Keratinocyte (primary cell): Measurements from ENCODE around the gene EPHA6. TPM values are rescaled to one million over a fixed set of nuclear protein-coding genes. Genes with fewer than 3 reads are reported as not detected.

Experiments used
- DNase-seq: peaks from one replicate; pipeline ENCODE4 v3.0.0-alpha.2; 2011; ENCODE audit warnings: low read depth, missing footprints, low spot score
- FAIRE-seq: peaks from 2 replicates; lab custom pipeline; 2011; peaks lifted over from hg19 to GRCh38; lab: Jason Lieb, UNC
- H2AFZ ChIP-seq: 2 replicates; pipeline ENCODE4 v1.6.0; 2012; ENCODE audit warnings: low read length, control low read depth, inconsistent platforms; ENCODE audit not compliant: control insufficient read depth
- H3K27ac ChIP-seq: 2 replicates; pipeline ENCODE4 v1.5.1; 2011; ENCODE audit warnings: low read length; ENCODE audit not compliant: control insufficient read depth, insufficient read depth
- H3K27me3 ChIP-seq: 3 replicates; pipeline ENCODE4 v1.6.0; 2011; ENCODE audit warnings: low read length; ENCODE audit not compliant: control insufficient read depth, insufficient read depth; ENCODE audit errors: extremely low read depth
- H3K36me3 ChIP-seq, 2 experiments: 2 replicates in 1 of 2; 3 replicates in 1 of 2; pipeline ENCODE4 v1.5.1; 2011; ENCODE audit warnings: low read length in 2 of 2, mild to moderate bottlenecking in 1 of 2; ENCODE audit not compliant: control insufficient read depth in 2 of 2, insufficient read depth in 2 of 2; ENCODE audit errors: extremely low read depth in 1 of 2
- H3K4me1 ChIP-seq: 3 replicates; pipeline ENCODE4 v1.5.1; 2011; ENCODE audit warnings: low read length; ENCODE audit not compliant: control insufficient read depth, insufficient read depth; ENCODE audit errors: extremely low read depth
- H3K4me2 ChIP-seq: 3 replicates; pipeline ENCODE4 v1.6.0; 2011; ENCODE audit warnings: low read depth, low read length; ENCODE audit not compliant: control insufficient read depth, insufficient read depth; ENCODE audit errors: extremely low read depth
- H3K4me3 ChIP-seq, 3 experiments: fragments of 200-600 bp in 1 of 3; sonication (generic) in 1 of 3; 2 replicates in 2 of 3; 3 replicates in 1 of 3; pipeline ENCODE4 v1.5.1; 2011 to 2016; ENCODE audit warnings: low read length in 3 of 3, mild to moderate bottlenecking in 3 of 3, control low read depth in 2 of 3, inconsistent platforms in 1 of 3, low read depth in 1 of 3, mixed read lengths in 1 of 3, mixed run types in 1 of 3, moderate library complexity in 1 of 3; ENCODE audit not compliant: control insufficient read depth in 2 of 3, insufficient read depth in 2 of 3; ENCODE audit errors: extremely low read depth in 1 of 3
- H3K79me2 ChIP-seq: 2 replicates; pipeline ENCODE4 v1.6.0; 2012; ENCODE audit warnings: low read length; ENCODE audit not compliant: control insufficient read depth, insufficient read depth
- H3K9ac ChIP-seq: 3 replicates; pipeline ENCODE4 v1.6.0; 2011; ENCODE audit warnings: low read length; ENCODE audit not compliant: control insufficient read depth, insufficient read depth; ENCODE audit errors: extremely low read depth
- H3K9me1 ChIP-seq: 3 replicates; pipeline ENCODE4 v1.6.0; 2011; ENCODE audit warnings: low read length; ENCODE audit not compliant: control insufficient read depth, insufficient read depth; ENCODE audit errors: extremely low read depth
- H3K9me3 ChIP-seq: 2 replicates; pipeline ENCODE4 v1.5.1; 2012; ENCODE audit warnings: low read depth, low read length; ENCODE audit not compliant: control insufficient read depth
- H4K20me1 ChIP-seq: 3 replicates; pipeline ENCODE4 v1.6.0; 2011; ENCODE audit warnings: low read length; ENCODE audit not compliant: control insufficient read depth, insufficient read depth; ENCODE audit errors: extremely low read depth
- EZH2 ChIP-seq: IDR thresholded peaks from one replicate; pipeline ENCODE4 v1.6.1; 2012; ENCODE audit warnings: inconsistent platforms, mild to moderate bottlenecking, low read length, moderate library complexity
- dilution Hi-C: fragments of 300-500 bp; cut with MboI; formaldehyde crosslinking; loops from one replicate; pipeline ENCODE4 v1.7.0; 2020; ENCODE audit warnings: low sequenced_read_pairs; ENCODE audit not compliant: extremely low pct_ligation_motif_present
- polyA plus RNA-seq, 5 experiments: library from polyadenylated mRNA; depleted of rRNA in 3 of 5; stranded (reverse) in 3 of 5; stranded (forward) in 1 of 5; unstranded in 1 of 5; fragments of >200 nt; gene quantifications; 1 replicate in 1 of 5; 2 replicates in 3 of 5; 3 replicates in 1 of 5; pipeline versions ENCODE4 v1.2.1 to v1.2.3, GENCODE V29; 2011 to 2012; ENCODE audit warnings: missing spikeins in 2 of 5, low read depth in 1 of 5, low replicate concordance in 1 of 5
- TF ChIP-seq, protein P1 (sequence below), 3 experiments: IDR thresholded peaks in 1 of 3; conservative IDR thresholded peaks in 1 of 3; optimal IDR thresholded peaks in 1 of 3; 2 replicates in 2 of 3; 3 replicates in 1 of 3; pipeline versions ENCODE3 to v1.5.1; 2011; ENCODE audit warnings: low read length in 3 of 3, mild to moderate bottlenecking in 3 of 3, moderate library complexity in 2 of 3, control low read depth in 1 of 3, inconsistent platforms in 1 of 3; ENCODE audit not compliant: insufficient read depth in 2 of 3; ENCODE audit errors: extremely low read depth in 1 of 3

The EPHA6 gene
- polyA plus RNA-seq, 1 donor (not counting 4 experiments of a cell fraction or from before 2014, with no cell fraction given), result not detected

GRCh38 chr3:97763586-97764406, 949.4 kb downstream of the EPHA6 start:
- no peak for DNase-seq
- TF ChIP-seq, protein P1, sequence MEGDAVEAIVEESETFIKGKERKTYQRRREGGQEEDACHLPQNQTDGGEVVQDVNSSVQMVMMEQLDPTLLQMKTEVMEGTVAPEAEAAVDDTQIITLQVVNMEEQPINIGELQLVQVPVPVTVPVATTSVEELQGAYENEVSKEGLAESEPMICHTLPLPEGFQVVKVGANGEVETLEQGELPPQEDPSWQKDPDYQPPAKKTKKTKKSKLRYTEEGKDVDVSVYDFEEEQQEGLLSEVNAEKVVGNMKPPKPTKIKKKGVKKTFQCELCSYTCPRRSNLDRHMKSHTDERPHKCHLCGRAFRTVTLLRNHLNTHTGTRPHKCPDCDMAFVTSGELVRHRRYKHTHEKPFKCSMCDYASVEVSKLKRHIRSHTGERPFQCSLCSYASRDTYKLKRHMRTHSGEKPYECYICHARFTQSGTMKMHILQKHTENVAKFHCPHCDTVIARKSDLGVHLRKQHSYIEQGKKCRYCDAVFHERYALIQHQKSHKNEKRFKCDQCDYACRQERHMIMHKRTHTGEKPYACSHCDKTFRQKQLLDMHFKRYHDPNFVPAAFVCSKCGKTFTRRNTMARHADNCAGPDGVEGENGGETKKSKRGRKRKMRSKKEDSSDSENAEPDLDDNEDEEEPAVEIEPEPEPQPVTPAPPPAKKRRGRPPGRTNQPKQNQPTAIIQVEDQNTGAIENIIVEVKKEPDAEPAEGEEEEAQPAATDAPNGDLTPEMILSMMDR (optimal IDR thresholded peaks at IDR 0.05 in 1 of 3, IDR thresholded peaks at IDR 0.05 in 1 of 3, conservative IDR thresholded peaks at IDR 0.05 in 1 of 3; ENCODE audit: extremely low read depth in 1 of 3, insufficient read depth in 2 of 3, low read length in 3 of 3), result no peak
- no peak for TF ChIP-seq EZH2
- no peaks in the 10 kb centered on the region for H3K79me2 ChIP-seq
- H3K9me1 ChIP-seq, result no peaks in the 10 kb centered on the region
- peak overlapping the region; percentile 67 for H3K9ac ChIP-seq
- peak overlapping the region; percentile 95 for H2AFZ ChIP-seq
- H4K20me1 ChIP-seq, result no peaks in the 10 kb centered on the region
- no peaks in the 10 kb centered on the region for H3K27me3 ChIP-seq
- no peaks in the 10 kb centered on the region for H3K36me3 ChIP-seq
- H3K4me3 ChIP-seq, result peak overlapping the region; percentile 86 to 88 (median 87)
- H3K4me2 ChIP-seq, result peak overlapping the region; percentile 86
- no peaks in the 10 kb centered on the region for H3K9me3 ChIP-seq
- no peak for FAIRE-seq
- dilution Hi-C loops, result no loop called here
- peaks cover 11% of the 10 kb centered on the region for H3K4me1 ChIP-seq
- H3K27ac ChIP-seq, result peak overlapping the region; percentile 27

GRCh38 chr3:97764407-97765238, 950.2 kb downstream of the EPHA6 start, which contains the start of gene ARL6:
Gene ARL6, plus strand, starts transcription at chr3:97764758. Its CDS starts 3,350 bp downstream, at chr3:97768108.
- TF ChIP-seq EZH2, result no peak
- TF ChIP-seq, protein P1 (optimal IDR thresholded peaks at IDR 0.05 in 1 of 3, IDR thresholded peaks at IDR 0.05 in 1 of 3, conservative IDR thresholded peaks at IDR 0.05 in 1 of 3; ENCODE audit: extremely low read depth in 1 of 3, insufficient read depth in 2 of 3, low read length in 3 of 3), result peak in 2 of 3 experiments; percentile 7 to 19
- Histone ChIP-seq H2AFZ (peak within 1 kb of the TSS; percentile 95), H3K9me1 (no peaks in the 10 kb centered on the region), H3K4me2 (peak within 1 kb of the TSS; percentile 90), H3K4me1 (peaks cover 11% of the 10 kb centered on the region), H3K27me3 (no peaks in the 10 kb centered on the region), H3K4me3 (peak within 1 kb of the TSS; percentile 86 to 88 (median 87)), H3K79me2 (no peaks in the 10 kb centered on the region), H3K9ac (peak within 1 kb of the TSS; percentile 67), H3K36me3 (no peaks in the 10 kb centered on the region), H3K27ac (peak within 1 kb of the TSS; percentile 27), H4K20me1 (no peaks in the 10 kb centered on the region), H3K9me3 (no peaks in the 10 kb centered on the region)
- DNase-seq (no peak), FAIRE-seq (peak; percentile 76)
- dilution Hi-C loops, result no loop called here
